Liver (tissue), 9 donors: ENCODE results near the gene SCN1B. TPM values are rescaled to one million over a fixed set of nuclear protein-coding genes. Genes with fewer than 3 reads are reported as not detected.

Experiments used
- DNase-seq: peaks from one replicate; pipeline ENCODE4 v3.0.0-alpha.2; 2017; ENCODE audit warnings: low spot score
- H3K27ac ChIP-seq, 2 donors: one replicate each; pipeline ENCODE4 v1.7.0; 2013; ENCODE audit warnings: inconsistent platforms in 2 of 2, low read length in 2 of 2, control low read depth in 1 of 2, low read depth in 1 of 2, mild to moderate bottlenecking in 1 of 2
- H3K27me3 ChIP-seq, 4 donors: one replicate each; pipeline versions ENCODE4 v1.6.1 to v1.7.0; 2013; ENCODE audit warnings: low read length in 3 of 4, inconsistent platforms in 1 of 4, mild to moderate bottlenecking in 1 of 4, moderate library complexity in 1 of 4; ENCODE audit not compliant: control insufficient read depth in 4 of 4, insufficient read depth in 4 of 4
- H3K36me3 ChIP-seq, 4 donors: one replicate each; pipeline versions ENCODE4 v1.6.1 to v1.7.0; 2013; ENCODE audit warnings: low read length in 3 of 4, mild to moderate bottlenecking in 3 of 4, low read depth in 1 of 4, moderate library complexity in 1 of 4; ENCODE audit not compliant: control insufficient read depth in 4 of 4, insufficient read depth in 3 of 4
- H3K4me1 ChIP-seq, 4 donors: one replicate each; pipeline versions ENCODE4 v1.6.1 to v1.7.0; 2013; ENCODE audit warnings: low read length in 3 of 4, mild to moderate bottlenecking in 3 of 4, moderate library complexity in 1 of 4; ENCODE audit not compliant: control insufficient read depth in 4 of 4, insufficient read depth in 4 of 4
- H3K4me3 ChIP-seq, 3 donors: one replicate each; pipeline versions ENCODE4 v1.6.1 to v1.7.0; 2013; ENCODE audit warnings: low read length in 3 of 3, control low read depth in 1 of 3, low read depth in 1 of 3, mild to moderate bottlenecking in 1 of 3
- H3K9ac ChIP-seq, 2 donors: one replicate each; pipeline ENCODE4 v1.7.0; 2013; ENCODE audit warnings: low read length in 2 of 2, mild to moderate bottlenecking in 2 of 2, moderate library complexity in 2 of 2, control low read depth in 1 of 2, low read depth in 1 of 2
- H3K9me3 ChIP-seq, 4 donors: one replicate each; pipeline versions ENCODE4 v1.6.1 to v1.7.0; 2013; ENCODE audit warnings: low read length in 3 of 4; ENCODE audit not compliant: control insufficient read depth in 4 of 4
- CTCF ChIP-seq: fragments of 150-350 bp; IDR thresholded peaks from 2 replicates; pipeline ENCODE4 v1.5.1; 2017; ENCODE audit warnings: improper control_type of control experiment, low read depth, low read length; ENCODE audit not compliant: missing input control
- EGR1 ChIP-seq, 2 donors: IDR thresholded peaks; 2 replicates each; pipeline ENCODE4 v1.6.1; 2016 to 2018; ENCODE audit warnings: antibody characterized with exemption in 2 of 2, low read depth in 2 of 2
- FOXA1 ChIP-seq: IDR thresholded peaks from 2 replicates; pipeline ENCODE4 v1.6.1; 2016; ENCODE audit warnings: antibody characterized with exemption
- FOXA2 ChIP-seq: IDR thresholded peaks from 2 replicates; pipeline ENCODE4 v1.6.1; 2016; ENCODE audit warnings: antibody characterized with exemption
- GABPA ChIP-seq, 2 donors: IDR thresholded peaks in 1 of 2; conservative IDR thresholded peaks in 1 of 2; 2 replicates each; pipeline ENCODE4 v1.6.1; 2016; ENCODE audit warnings: antibody characterized with exemption in 2 of 2, mild to moderate bottlenecking in 1 of 2, moderate library complexity in 1 of 2
- HNF4A ChIP-seq, 2 donors: conservative IDR thresholded peaks; 2 replicates each; pipeline ENCODE4 v1.6.1; 2016; ENCODE audit warnings: antibody characterized with exemption in 2 of 2, mild to moderate bottlenecking in 2 of 2
- HNF4G ChIP-seq: IDR thresholded peaks from 2 replicates; pipeline ENCODE4 v1.6.1; 2016; ENCODE audit warnings: antibody characterized with exemption
- JUND ChIP-seq, 2 donors: IDR thresholded peaks; 2 replicates each; pipeline ENCODE4 v1.6.1; 2016; ENCODE audit warnings: antibody characterized with exemption in 2 of 2
- MAX ChIP-seq: IDR thresholded peaks from 2 replicates; pipeline ENCODE4 v1.6.1; 2016; ENCODE audit warnings: antibody characterized with exemption
- NR2F2 ChIP-seq: IDR thresholded peaks from 2 replicates; pipeline ENCODE4 v1.6.1; 2016; ENCODE audit warnings: antibody characterized with exemption
- RAD21 ChIP-seq, 2 donors: IDR thresholded peaks; 2 replicates each; pipeline ENCODE4 v1.6.1; 2016; ENCODE audit warnings: antibody characterized with exemption in 2 of 2, mild to moderate bottlenecking in 2 of 2
- REST ChIP-seq: IDR thresholded peaks from 2 replicates; pipeline ENCODE4 v1.6.1; 2016; ENCODE audit warnings: antibody characterized with exemption, mild to moderate bottlenecking
- RXRA ChIP-seq, 2 donors: IDR thresholded peaks; 2 replicates each; pipeline ENCODE4 v1.6.1; 2017 to 2018; ENCODE audit warnings: antibody characterized with exemption in 2 of 2, mild to moderate bottlenecking in 1 of 2
- SP1 ChIP-seq: IDR thresholded peaks from 2 replicates; pipeline ENCODE4 v1.6.1; 2018; ENCODE audit warnings: antibody characterized with exemption, mild to moderate bottlenecking
- TAF1 ChIP-seq: conservative IDR thresholded peaks from 2 replicates; pipeline ENCODE4 v1.6.1; 2016; ENCODE audit warnings: antibody characterized with exemption, mild to moderate bottlenecking
- YY1 ChIP-seq: IDR thresholded peaks from 2 replicates; pipeline ENCODE4 v1.6.1; 2016; ENCODE audit warnings: antibody characterized with exemption, mild to moderate bottlenecking
- WGBS: extraction: QIAGEN DNeasy Blood & Tissue Kit; methylation state at CpG from one replicate; pipeline ENCODE4 v1.1.7; 2013; 5-methylcytosine and 5-hydroxymethylcytosine counted together
- polyA plus RNA-seq, 2 donors: library from polyadenylated mRNA; stranded (reverse) in 1 of 2; unstranded in 1 of 2; fragments of 200-250 nt in 1 of 2; fragments of >200 nt in 1 of 2; fragmentation: Nextera tagmentation in 1 of 2; extraction: Ambion mirVana in 1 of 2; gene quantifications; one replicate each; pipeline versions ENCODE4 v1.2.1 to v1.2.3, GENCODE V29; 2013 to 2015
- total RNA-seq, 2 donors: library from RNA; depleted of rRNA; stranded (reverse); fragments of >200 nt; gene quantifications; one replicate each; pipeline ENCODE4 v1.2.3, GENCODE V29; 2014
- TF ChIP-seq, protein P1 (sequence below): IDR thresholded peaks from 2 replicates; pipeline ENCODE4 v1.6.1; 2016; ENCODE audit warnings: antibody characterized with exemption
- donor health status: healthy.
- donor health status: healthy.
- donor health status: healthy.
- donor health status: healthy.
- donor health status: healthy.

The SCN1B gene
- total and polyA plus RNA-seq, 4 donors: 1.6 to 5.8 (median 3.4) TPM

- Histone ChIP-seq H3K27ac (peak overlapping the region; percentile 93 to 98), H3K9me3 (no peaks in the 10 kb centered on the region), H3K9ac (peak overlapping the region; percentile 34 to 74), H3K4me1 (peaks cover 26 to 86% (median 49%) of the 10 kb centered on the region in 4 donors), H3K27me3 (no peaks in the 10 kb centered on the region), H3K4me3 (peak overlapping the region; percentile 63 to 78 (median 76)), H3K36me3 (peaks cover 0 to 2% (median 0%) of the 10 kb centered on the region in 4 donors)
- no peak for DNase-seq
- 40% methylated on average over 14 of the region's 14 CpGs for WGBS
- TF ChIP-seq CTCF (no peak), EGR1 (IDR thresholded peaks at IDR 0.05; ENCODE audit: low read depth in 2 of 2) (no peak), TAF1 (no peak), HNF4A (conservative IDR thresholded peaks at IDR 0.05) (peak; percentile 66 to 67)
These were observed 12.8 kb downstream of the SCN1B start for GRCh38 chr19:35042954-35043604.

GRCh38 chr19:35043906-35044305, 13.6 kb downstream of the SCN1B start:
- H3K4me1 ChIP-seq: peaks cover 26 to 86% (median 55%) of the 10 kb centered on the region in 4 donors
- 42% methylated on average over 14 of the region's 14 CpGs for WGBS
- peaks cover 0 to 2% (median 0%) of the 10 kb centered on the region in 4 donors for H3K36me3 ChIP-seq
- H3K4me3 ChIP-seq: peak overlapping the region; percentile 63 to 78 (median 76)
- peak overlapping the region; percentile 93 to 98 for H3K27ac ChIP-seq
- no peaks in the 10 kb centered on the region for H3K27me3 ChIP-seq
- peak overlapping the region; percentile 34 to 74 for H3K9ac ChIP-seq
- H3K9me3 ChIP-seq: no peaks in the 10 kb centered on the region
- no peak for DNase-seq
- TF ChIP-seq GABPA (IDR thresholded peaks at IDR 0.05 in 1 of 2, conservative IDR thresholded peaks at IDR 0.05 in 1 of 2): no peak
- no peak for TF ChIP-seq REST
- TF ChIP-seq HNF4A (conservative IDR thresholded peaks at IDR 0.05): no peak
- no peak for TF ChIP-seq CTCF
- TF ChIP-seq EGR1 (IDR thresholded peaks at IDR 0.05; ENCODE audit: low read depth in 2 of 2): no peak
- no peak for TF ChIP-seq HNF4G
- no peak for TF ChIP-seq RXRA (IDR thresholded peaks at IDR 0.05)
- TF ChIP-seq, protein P1, sequence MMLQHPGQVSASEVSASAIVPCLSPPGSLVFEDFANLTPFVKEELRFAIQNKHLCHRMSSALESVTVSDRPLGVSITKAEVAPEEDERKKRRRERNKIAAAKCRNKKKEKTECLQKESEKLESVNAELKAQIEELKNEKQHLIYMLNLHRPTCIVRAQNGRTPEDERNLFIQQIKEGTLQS: no peak
- TF ChIP-seq NR2F2: no peak
- no peak for TF ChIP-seq FOXA1
- TF ChIP-seq SP1: no peak
- TF ChIP-seq MAX: no peak
- no peak for TF ChIP-seq JUND (IDR thresholded peaks at IDR 0.05)
- TF ChIP-seq FOXA2: no peak
- TF ChIP-seq YY1: no peak
- no peak for TF ChIP-seq RAD21 (IDR thresholded peaks at IDR 0.05)
- TF ChIP-seq TAF1: no peak
